OCI-LY7 (cell line): ENCODE data around the gene THRB.

ENCODE experiments used
- CTCF ChIP-seq: fragments of 200-600 bp; sonication (generic); conservative IDR thresholded peaks from 2 replicates; pipeline ENCODE4 v1.5.1; 2014; ENCODE audit warnings: mild to moderate bottlenecking, antibody characterized with exemption, low read length, moderate library complexity, mixed read lengths
- EZH2phosphoT487 ChIP-seq: fragments of 200-600 bp; sonication (generic); IDR thresholded peaks from 2 replicates; pipeline ENCODE4 v1.6.1; 2018; ENCODE audit warnings: low read depth, borderline replicate concordance, mild to moderate bottlenecking, mixed run types, antibody characterized with exemption, low read length, moderate library complexity, mixed read lengths

DNA sequence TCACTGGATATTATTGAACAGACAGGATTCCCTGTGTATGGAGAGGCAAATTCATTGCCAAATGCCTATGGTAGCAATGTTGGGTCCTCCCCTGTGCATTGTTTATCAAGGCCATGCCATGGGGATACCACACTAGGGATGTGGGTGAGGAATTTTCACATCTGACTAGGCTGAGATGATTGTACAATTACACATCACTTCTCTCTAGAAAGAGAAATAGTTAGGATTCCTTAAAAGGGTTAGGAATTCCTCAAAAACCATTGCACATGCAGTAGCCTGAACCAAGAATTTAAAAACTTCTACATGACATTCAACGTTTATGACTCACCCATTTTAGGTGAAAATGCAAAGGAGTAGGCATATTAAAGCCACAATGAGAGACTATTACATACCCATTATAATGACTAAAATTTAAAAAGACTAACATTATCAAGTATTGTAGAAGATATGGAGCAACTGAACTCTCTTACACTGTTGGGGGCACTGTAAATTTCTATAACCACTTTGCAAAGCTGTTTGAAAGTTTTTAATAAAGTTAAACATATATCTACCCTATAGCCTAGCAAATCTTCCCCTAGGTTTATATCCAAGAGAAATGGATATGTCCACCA is 175.9 kb downstream of the THRB start:
- TF ChIP-seq CTCF: no peak
- TF ChIP-seq EZH2phosphoT487: no peak
